SK-N-SH treated with all-trans-retinoic acid at 6 μM for 48 hours (cell line): ENCODE measurements around the gene GUCD1.
"Not testable (repeated sequence)": the region's sequence is repeated elsewhere in the genome, so short reads cannot be mapped to it uniquely, and the experiment has no call there.

Source experiments
- ATAC-seq: fragments of 200-7000 bp; cut with Tn5 transposase; 3 replicates; pipeline ENCODE4 v1.9.1; 2020; ENCODE audit warnings: mild to moderate bottlenecking, moderate library complexity
- ARNTL ChIP-seq: fragments of 450-650 bp; formaldehyde crosslinking; IDR thresholded peaks from 2 replicates; pipeline ENCODE4 v1.5.0; 2020; ENCODE audit warnings: low read depth, mild to moderate bottlenecking, moderate library complexity, borderline replicate concordance
- BACH2 ChIP-seq: fragments of 250-450 bp; sonication (Bioruptor Pico); IDR thresholded peaks from 2 replicates; pipeline ENCODE4 v1.9.0; 2021; ENCODE audit warnings: mild to moderate bottlenecking, borderline replicate concordance
- CREB5 ChIP-seq: fragments of 250-450 bp; sonication (Bioruptor Pico); IDR thresholded peaks from 2 replicates; pipeline ENCODE4 v1.5.1; 2020; ENCODE audit warnings: low read depth, mild to moderate bottlenecking, moderate library complexity
- CSDC2 ChIP-seq: fragments of 250-450 bp; sonication (Bioruptor Pico); IDR thresholded peaks from 2 replicates; pipeline ENCODE4 v1.5.0; 2020; ENCODE audit warnings: mild to moderate bottlenecking, moderate library complexity
- ESRRG ChIP-seq: fragments of 250-450 bp; sonication (Bioruptor Pico); IDR thresholded peaks from 2 replicates; pipeline ENCODE4 v1.6.1; 2021; ENCODE audit warnings: mild to moderate bottlenecking
- GLIS3 ChIP-seq: fragments of 250-450 bp; sonication (Bioruptor Pico); IDR thresholded peaks from 2 replicates; pipeline ENCODE4 v1.5.0; 2020; ENCODE audit warnings: mild to moderate bottlenecking, moderate library complexity
- ISL1 ChIP-seq: fragments of 250-450 bp; sonication (Bioruptor Pico); IDR thresholded peaks from 2 replicates; pipeline ENCODE4 v2.1.2; 2022; ENCODE audit warnings: mild to moderate bottlenecking, moderate library complexity
- OSR1 ChIP-seq: fragments of 250-450 bp; sonication (Bioruptor Pico); IDR thresholded peaks from 2 replicates; pipeline ENCODE4 v1.8.0; 2022; ENCODE audit warnings: moderate library complexity, mild to moderate bottlenecking, inconsistent platforms
- POU6F1 ChIP-seq: fragments of 250-450 bp; sonication (Bioruptor Pico); IDR thresholded peaks from 2 replicates; pipeline ENCODE4 v1.8.0; 2021; ENCODE audit warnings: low read depth, mild to moderate bottlenecking, moderate library complexity, borderline replicate concordance
- RARB ChIP-seq: fragments of 250-450 bp; sonication (Bioruptor Pico); IDR thresholded peaks from 2 replicates; pipeline ENCODE4 v1.8.0; 2021; ENCODE audit warnings: mild to moderate bottlenecking, moderate library complexity
- SNAI2 ChIP-seq: fragments of 250-450 bp; sonication (Bioruptor Pico); IDR thresholded peaks from 2 replicates; pipeline ENCODE4 v1.5.0; 2020; ENCODE audit warnings: mild to moderate bottlenecking, moderate library complexity
- TCF4 ChIP-seq: fragments of 250-450 bp; sonication (Bioruptor Pico); IDR thresholded peaks from 2 replicates; pipeline ENCODE4 v1.8.0; 2021; ENCODE audit warnings: mild to moderate bottlenecking, moderate library complexity, borderline replicate concordance
- TOX ChIP-seq: fragments of 250-450 bp; sonication (Bioruptor Pico); IDR thresholded peaks from 2 replicates; pipeline ENCODE4 v1.8.0; 2021; ENCODE audit warnings: mild to moderate bottlenecking, moderate library complexity, borderline replicate concordance
- ZC3H10 ChIP-seq: fragments of 250-450 bp; sonication (Bioruptor Pico); IDR thresholded peaks from 2 replicates; pipeline ENCODE4 v1.5.1; 2021; ENCODE audit warnings: mild to moderate bottlenecking, moderate library complexity
- ZFP3 ChIP-seq: fragments of 250-450 bp; sonication (Bioruptor Pico); IDR thresholded peaks from 2 replicates; pipeline ENCODE4 v1.5.0; 2020; ENCODE audit warnings: mild to moderate bottlenecking, moderate library complexity
- ZNF565 ChIP-seq: fragments of 450-650 bp; formaldehyde crosslinking; conservative IDR thresholded peaks from 2 replicates; pipeline ENCODE4 v1.5.0; 2020; ENCODE audit warnings: low read depth, mild to moderate bottlenecking, moderate library complexity
- ZNF70 ChIP-seq: fragments of 450-650 bp; formaldehyde crosslinking; IDR thresholded peaks from 2 replicates; pipeline ENCODE4 v1.5.0; 2020; ENCODE audit warnings: mild to moderate bottlenecking, moderate library complexity
- ZNF8 ChIP-seq: fragments of 450-650 bp; formaldehyde crosslinking; IDR thresholded peaks from 2 replicates; pipeline ENCODE4 v1.5.0; 2020; ENCODE audit warnings: mild to moderate bottlenecking, moderate library complexity
- TF ChIP-seq, protein P1 (sequence below): fragments of 250-450 bp; sonication (Bioruptor Pico); IDR thresholded peaks from 2 replicates; pipeline ENCODE4 v1.5.0; 2020; ENCODE audit warnings: mild to moderate bottlenecking, moderate library complexity
- TF ChIP-seq, protein P2 (sequence below): fragments of 250-450 bp; sonication (Bioruptor Pico); IDR thresholded peaks from 2 replicates; pipeline ENCODE4 v1.8.0; 2020; ENCODE audit warnings: mild to moderate bottlenecking, moderate library complexity, borderline replicate concordance

The GUCD1 gene

DNA sequence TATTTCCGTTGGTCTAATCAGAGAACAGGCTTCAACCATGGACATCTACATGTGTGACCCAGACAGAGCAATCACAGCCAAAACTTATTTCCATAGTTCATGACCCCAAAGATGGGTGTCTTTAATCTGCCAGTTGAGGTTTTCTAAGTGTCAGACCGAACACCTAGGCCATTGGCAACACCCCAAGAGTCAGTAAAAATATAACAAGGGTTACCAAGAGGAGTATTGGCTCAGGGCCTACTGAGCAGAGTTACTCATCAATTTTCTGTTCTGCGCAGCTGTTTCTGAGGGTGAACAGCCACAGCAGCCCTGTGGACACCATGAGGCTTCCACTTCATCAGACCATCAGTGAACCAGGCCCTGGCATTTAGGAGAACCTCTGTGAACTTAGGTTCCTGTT, 18.8 kb downstream of the GUCD1 start (continued):
- TF ChIP-seq, protein P1, sequence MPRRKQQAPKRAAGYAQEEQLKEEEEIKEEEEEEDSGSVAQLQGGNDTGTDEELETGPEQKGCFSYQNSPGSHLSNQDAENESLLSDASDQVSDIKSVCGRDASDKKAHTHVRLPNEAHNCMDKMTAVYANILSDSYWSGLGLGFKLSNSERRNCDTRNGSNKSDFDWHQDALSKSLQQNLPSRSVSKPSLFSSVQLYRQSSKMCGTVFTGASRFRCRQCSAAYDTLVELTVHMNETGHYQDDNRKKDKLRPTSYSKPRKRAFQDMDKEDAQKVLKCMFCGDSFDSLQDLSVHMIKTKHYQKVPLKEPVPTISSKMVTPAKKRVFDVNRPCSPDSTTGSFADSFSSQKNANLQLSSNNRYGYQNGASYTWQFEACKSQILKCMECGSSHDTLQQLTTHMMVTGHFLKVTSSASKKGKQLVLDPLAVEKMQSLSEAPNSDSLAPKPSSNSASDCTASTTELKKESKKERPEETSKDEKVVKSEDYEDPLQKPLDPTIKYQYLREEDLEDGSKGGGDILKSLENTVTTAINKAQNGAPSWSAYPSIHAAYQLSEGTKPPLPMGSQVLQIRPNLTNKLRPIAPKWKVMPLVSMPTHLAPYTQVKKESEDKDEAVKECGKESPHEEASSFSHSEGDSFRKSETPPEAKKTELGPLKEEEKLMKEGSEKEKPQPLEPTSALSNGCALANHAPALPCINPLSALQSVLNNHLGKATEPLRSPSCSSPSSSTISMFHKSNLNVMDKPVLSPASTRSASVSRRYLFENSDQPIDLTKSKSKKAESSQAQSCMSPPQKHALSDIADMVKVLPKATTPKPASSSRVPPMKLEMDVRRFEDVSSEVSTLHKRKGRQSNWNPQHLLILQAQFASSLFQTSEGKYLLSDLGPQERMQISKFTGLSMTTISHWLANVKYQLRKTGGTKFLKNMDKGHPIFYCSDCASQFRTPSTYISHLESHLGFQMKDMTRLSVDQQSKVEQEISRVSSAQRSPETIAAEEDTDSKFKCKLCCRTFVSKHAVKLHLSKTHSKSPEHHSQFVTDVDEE (CRISPR knock-in tag): no peak
- TF ChIP-seq ARNTL (no peak), TOX (CRISPR knock-in tag) (no peak), TCF4 (CRISPR knock-in tag) (no peak), ESRRG (no peak)

DNA sequence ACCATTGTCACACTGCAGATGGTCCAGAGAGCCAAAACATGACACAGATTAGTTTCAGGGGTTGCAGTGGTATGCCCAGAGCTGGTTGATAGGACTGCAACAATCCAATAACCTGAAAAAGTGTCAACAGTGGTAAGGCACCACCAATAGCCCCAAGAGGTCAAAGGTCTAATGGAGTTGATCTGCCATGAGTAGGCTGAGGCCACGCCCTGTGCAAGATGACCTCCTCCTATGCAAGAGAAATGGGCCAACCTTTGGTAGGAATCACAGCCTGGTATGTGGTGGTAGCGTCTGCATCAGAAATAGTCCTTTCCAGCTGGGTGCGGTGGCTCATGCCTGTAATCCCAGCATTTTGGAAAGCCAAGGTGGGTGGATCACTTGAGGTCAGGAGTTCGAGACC, 19.6 kb downstream of the GUCD1 start:
- ATAC-seq: no peak
- TF ChIP-seq ZC3H10 (CRISPR knock-in tag) (no peak), GLIS3 (CRISPR knock-in tag) (no peak), ARNTL (no peak), TCF4 (CRISPR knock-in tag) (no peak), RARB (CRISPR knock-in tag) (no peak), ZNF565 (CRISPR knock-in tag) (no peak), ZNF8 (CRISPR knock-in tag) (no peak), ZNF70 (CRISPR knock-in tag) (no peak), ESRRG (no peak), ISL1 (CRISPR knock-in tag) (no peak), CSDC2 (CRISPR knock-in tag) (no peak), BACH2 (CRISPR knock-in tag) (no peak), POU6F1 (no peak)
- TF ChIP-seq, protein P2, sequence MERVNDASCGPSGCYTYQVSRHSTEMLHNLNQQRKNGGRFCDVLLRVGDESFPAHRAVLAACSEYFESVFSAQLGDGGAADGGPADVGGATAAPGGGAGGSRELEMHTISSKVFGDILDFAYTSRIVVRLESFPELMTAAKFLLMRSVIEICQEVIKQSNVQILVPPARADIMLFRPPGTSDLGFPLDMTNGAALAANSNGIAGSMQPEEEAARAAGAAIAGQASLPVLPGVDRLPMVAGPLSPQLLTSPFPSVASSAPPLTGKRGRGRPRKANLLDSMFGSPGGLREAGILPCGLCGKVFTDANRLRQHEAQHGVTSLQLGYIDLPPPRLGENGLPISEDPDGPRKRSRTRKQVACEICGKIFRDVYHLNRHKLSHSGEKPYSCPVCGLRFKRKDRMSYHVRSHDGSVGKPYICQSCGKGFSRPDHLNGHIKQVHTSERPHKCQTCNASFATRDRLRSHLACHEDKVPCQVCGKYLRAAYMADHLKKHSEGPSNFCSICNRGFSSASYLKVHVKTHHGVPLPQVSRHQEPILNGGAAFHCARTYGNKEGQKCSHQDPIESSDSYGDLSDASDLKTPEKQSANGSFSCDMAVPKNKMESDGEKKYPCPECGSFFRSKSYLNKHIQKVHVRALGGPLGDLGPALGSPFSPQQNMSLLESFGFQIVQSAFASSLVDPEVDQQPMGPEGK (CRISPR knock-in tag): no peak
- TF ChIP-seq, all 23 proteins: peak for 0

DNA sequence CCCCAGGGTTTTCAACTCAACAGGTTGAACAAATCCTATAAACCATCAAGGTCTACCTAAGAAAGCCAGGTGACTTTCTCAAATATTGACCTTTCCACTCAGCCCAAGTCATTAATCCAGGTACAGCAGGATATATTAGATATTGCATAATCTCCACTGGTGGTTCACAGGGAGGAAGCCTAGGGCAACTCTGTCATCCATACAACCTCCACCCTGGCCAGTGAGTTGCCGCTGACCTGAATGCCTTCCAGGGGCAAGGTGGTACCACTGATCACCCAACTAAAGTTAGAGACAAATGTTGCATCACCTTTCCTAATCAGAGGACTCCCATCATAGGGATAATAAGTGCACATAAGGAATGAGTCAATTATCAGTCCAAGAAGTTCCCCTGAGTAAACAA, 22.9 kb downstream of the GUCD1 start:
- ATAC-seq: no peak
- TF ChIP-seq SNAI2 (CRISPR knock-in tag): no peak
- TF ChIP-seq ZFP3 (CRISPR knock-in tag): no peak
- TF ChIP-seq ZNF70 (CRISPR knock-in tag): no peak
- no peak for TF ChIP-seq ZNF565 (CRISPR knock-in tag)
- TF ChIP-seq CSDC2 (CRISPR knock-in tag): no peak
- TF ChIP-seq POU6F1: no peak
- no peak for TF ChIP-seq CREB5 (CRISPR knock-in tag)
- TF ChIP-seq GLIS3 (CRISPR knock-in tag): no peak
- no peak for TF ChIP-seq TOX (CRISPR knock-in tag)
- no peak for TF ChIP-seq ARNTL
- no peak for TF ChIP-seq OSR1 (CRISPR knock-in tag)
- no peak for TF ChIP-seq ZC3H10 (CRISPR knock-in tag)
- TF ChIP-seq, protein P2 (CRISPR knock-in tag): no peak

DNA sequence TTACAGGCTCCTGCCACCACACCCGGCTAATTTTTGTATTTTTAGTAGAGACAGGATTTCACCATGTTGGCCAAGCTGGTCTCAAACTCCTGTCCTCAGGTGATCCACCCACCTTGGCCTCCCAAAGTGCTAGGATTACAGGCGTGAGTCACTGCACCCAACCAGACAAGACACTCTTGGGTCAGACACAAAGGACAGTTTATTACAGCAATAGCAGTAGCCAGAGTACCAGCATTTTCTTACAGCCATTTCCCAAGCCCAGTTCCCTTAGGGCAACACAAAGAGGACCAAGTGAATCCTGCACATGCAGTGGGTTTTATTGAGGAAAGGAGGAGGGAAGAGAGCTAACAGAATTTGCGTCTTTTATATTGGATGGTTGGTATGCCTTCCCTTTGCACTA, 24.0 kb downstream of the GUCD1 start:
- not testable (repeated sequence) for ATAC-seq
